Nephron progenitor cell (in vitro differentiated cells): Measurements from ENCODE around the gene ELAC1.

ENCODE experiments used
- DNase-seq: peaks from one replicate; pipeline ENCODE4 v3.0.0; 2021
- H3K27ac Mint-ChIP-seq: 2 replicates; pipeline ENCODE4 v1.8.0; 2021; ENCODE audit warnings: mild to moderate bottlenecking, moderate library complexity, mixed read lengths
- H3K27me3 Mint-ChIP-seq: 2 replicates; pipeline ENCODE4 v1.8.0; 2021; ENCODE audit warnings: mild to moderate bottlenecking, low read depth, mixed read lengths; ENCODE audit not compliant: poor library complexity
- H3K36me3 Mint-ChIP-seq: 2 replicates; pipeline ENCODE4 v1.8.0; 2021; ENCODE audit warnings: low read depth, mixed read lengths
- H3K4me1 Mint-ChIP-seq: 2 replicates; pipeline ENCODE4 v1.8.0; 2021; ENCODE audit warnings: mixed read lengths
- H3K4me3 Mint-ChIP-seq: 2 replicates; pipeline ENCODE4 v1.8.0; 2021; ENCODE audit warnings: mild to moderate bottlenecking, moderate library complexity, mixed read lengths
- H3K9me3 Mint-ChIP-seq: 2 replicates; pipeline ENCODE4 v1.8.0; 2021; ENCODE audit warnings: mild to moderate bottlenecking, moderate library complexity, mixed read lengths
- TF ChIP-seq, protein P1 (sequence below): fragments of 200-600 bp; sonication (generic); IDR thresholded peaks from 2 replicates; pipeline ENCODE4 v1.5.0; 2021; ENCODE audit warnings: antibody characterized with exemption

ELAC1 gene

GRCh38 chr18:50967714-50968661 lies at the start of gene ELAC1:
Gene ELAC1 (plus strand): TSS chr18:50968040. CDS start chr18:50974405, 6,365 bp downstream.
- Mint-ChIP-seq H3K9me3 (peaks cover 35% of the 10 kb centered on the region), H3K36me3 (peaks cover 11% of the 10 kb centered on the region), H3K4me1 (peaks cover 16% of the 10 kb centered on the region), H3K4me3 (peak within 1 kb of the TSS; percentile 84), H3K27ac (peak within 1 kb of the TSS; percentile 88), H3K27me3 (no peaks in the 10 kb centered on the region)
- DNase-seq = peak; percentile 79
- TF ChIP-seq, protein P1, sequence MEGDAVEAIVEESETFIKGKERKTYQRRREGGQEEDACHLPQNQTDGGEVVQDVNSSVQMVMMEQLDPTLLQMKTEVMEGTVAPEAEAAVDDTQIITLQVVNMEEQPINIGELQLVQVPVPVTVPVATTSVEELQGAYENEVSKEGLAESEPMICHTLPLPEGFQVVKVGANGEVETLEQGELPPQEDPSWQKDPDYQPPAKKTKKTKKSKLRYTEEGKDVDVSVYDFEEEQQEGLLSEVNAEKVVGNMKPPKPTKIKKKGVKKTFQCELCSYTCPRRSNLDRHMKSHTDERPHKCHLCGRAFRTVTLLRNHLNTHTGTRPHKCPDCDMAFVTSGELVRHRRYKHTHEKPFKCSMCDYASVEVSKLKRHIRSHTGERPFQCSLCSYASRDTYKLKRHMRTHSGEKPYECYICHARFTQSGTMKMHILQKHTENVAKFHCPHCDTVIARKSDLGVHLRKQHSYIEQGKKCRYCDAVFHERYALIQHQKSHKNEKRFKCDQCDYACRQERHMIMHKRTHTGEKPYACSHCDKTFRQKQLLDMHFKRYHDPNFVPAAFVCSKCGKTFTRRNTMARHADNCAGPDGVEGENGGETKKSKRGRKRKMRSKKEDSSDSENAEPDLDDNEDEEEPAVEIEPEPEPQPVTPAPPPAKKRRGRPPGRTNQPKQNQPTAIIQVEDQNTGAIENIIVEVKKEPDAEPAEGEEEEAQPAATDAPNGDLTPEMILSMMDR = no peak

DNA sequence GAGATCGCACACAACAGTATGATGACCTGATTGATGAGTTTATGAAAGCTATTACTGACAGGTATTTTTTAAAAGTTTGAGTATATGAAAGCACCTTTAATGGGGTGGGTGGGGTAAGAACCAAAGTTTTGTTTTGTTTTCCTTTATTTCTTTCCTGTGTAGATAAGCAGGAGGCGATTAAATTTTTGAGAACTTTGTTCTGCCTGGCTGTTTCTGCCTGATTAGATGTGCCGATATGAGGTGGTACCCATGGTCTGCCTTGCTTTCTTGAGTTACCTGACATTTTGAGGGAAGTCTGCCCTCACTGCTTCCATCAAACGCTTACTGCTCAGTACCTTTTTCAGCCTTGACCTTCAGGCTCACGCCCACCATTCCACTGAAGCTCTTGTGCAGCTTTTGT lies 49.7 kb upstream of the ELAC1 start:
- Mint-ChIP-seq H3K9me3 (no peaks in the 10 kb centered on the region), H3K4me1 (no peaks in the 10 kb centered on the region), H3K27me3 (peaks cover 5% of the 10 kb centered on the region), H3K4me3 (no peak overlapping the region), H3K36me3 (peaks cover 59% of the 10 kb centered on the region), H3K27ac (no peak overlapping the region)
- DNase-seq = no peak
- TF ChIP-seq, protein P1 = no peak

DNA sequence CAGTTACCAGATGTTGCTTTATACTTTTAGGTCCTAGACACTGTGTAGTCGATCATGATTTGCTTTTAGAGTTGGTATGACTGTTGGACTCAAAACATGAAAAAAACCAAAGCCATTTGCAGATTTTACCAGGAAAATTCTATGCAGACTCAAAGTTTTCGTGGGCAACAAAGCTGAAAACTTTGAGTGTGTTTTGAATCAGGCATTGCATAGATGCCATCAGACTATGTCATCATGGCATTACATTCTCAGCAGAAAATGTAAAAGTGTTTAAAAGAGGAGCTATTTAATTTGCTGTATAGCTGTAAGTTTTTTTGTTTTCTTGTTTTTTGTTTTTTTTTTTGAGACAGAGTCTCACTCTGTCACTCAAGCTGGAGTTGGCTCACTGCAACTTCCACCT lies 43.5 kb upstream of the ELAC1 start:
- Mint-ChIP-seq H3K4me1 (no peaks in the 10 kb centered on the region), H3K27ac (no peak overlapping the region), H3K4me3 (no peak overlapping the region), H3K27me3 (no peaks in the 10 kb centered on the region), H3K36me3 (peaks cover 92% of the 10 kb centered on the region), H3K9me3 (peaks cover 35% of the 10 kb centered on the region)
- no peak for DNase-seq
- TF ChIP-seq, protein P1 = no peak

- TF ChIP-seq, protein P1 = no peak
- Mint-ChIP-seq H3K36me3 (peaks cover 75% of the 10 kb centered on the region), H3K27me3 (no peaks in the 10 kb centered on the region), H3K4me3 (no peak overlapping the region), H3K4me1 (no peaks in the 10 kb centered on the region), H3K9me3 (peaks cover 35% of the 10 kb centered on the region), H3K27ac (no peak overlapping the region)
- DNase-seq = no peak
These were observed 41.3 kb upstream of the ELAC1 start for GRCh38 chr18:50926521-50926920.

GRCh38 chr18:50928551-50928950 lies 39.3 kb upstream of the ELAC1 start:
- Mint-ChIP-seq H3K4me1 (no peaks in the 10 kb centered on the region), H3K4me3 (no peak overlapping the region), H3K27ac (no peak overlapping the region), H3K27me3 (no peaks in the 10 kb centered on the region), H3K36me3 (peaks cover 67% of the 10 kb centered on the region), H3K9me3 (peaks cover 35% of the 10 kb centered on the region)
- DNase-seq = no peak
- TF ChIP-seq, protein P1 = no peak
